Measurements from ENCODE around the gene SERTAD4.
A peak's percentile ranks its signal among the peaks of the same experiment; 100 is the strongest.
"Not testable (repeated sequence)": the region's sequence is repeated elsewhere in the genome, so short reads cannot be mapped to it uniquely, and the experiment has no call there.

SERTAD4 gene

DNA sequence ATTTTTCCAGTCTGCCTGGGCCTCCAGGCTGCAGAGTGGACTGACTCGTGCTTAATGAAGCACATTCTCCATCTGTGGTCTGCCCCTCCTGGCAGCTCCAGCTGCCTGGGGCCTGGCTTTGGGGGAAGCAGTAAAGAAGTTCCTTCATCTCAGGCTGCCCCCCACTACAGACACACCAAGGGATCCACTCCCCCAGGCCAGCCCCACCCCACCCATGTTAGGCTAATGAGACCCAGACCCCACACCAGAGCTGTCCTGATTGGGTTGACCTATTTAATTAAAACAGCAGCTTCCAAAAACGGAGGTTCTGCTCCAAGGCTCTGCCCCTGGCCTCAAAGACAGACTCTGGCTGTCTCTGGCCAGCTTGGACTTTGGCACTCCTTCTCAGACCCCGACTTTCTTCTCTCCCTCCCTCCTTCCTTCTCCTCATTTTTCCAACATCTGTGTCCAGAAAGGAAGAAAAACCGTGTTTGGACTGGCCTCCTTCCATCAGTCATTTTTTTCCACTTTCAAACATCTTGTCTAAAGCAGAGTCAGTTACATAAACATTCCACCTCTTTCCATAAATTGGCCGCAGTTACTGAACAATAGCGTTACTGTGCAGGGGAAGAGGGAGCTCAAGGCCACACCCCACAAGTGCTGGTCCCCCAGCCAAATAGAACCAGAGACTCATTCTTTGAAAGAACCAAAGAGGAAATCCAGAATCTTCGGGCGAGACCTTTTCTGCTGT, 29.7 kb downstream of the SERTAD4 start:
- peak; percentile 6 for DNase-seq

DNA sequence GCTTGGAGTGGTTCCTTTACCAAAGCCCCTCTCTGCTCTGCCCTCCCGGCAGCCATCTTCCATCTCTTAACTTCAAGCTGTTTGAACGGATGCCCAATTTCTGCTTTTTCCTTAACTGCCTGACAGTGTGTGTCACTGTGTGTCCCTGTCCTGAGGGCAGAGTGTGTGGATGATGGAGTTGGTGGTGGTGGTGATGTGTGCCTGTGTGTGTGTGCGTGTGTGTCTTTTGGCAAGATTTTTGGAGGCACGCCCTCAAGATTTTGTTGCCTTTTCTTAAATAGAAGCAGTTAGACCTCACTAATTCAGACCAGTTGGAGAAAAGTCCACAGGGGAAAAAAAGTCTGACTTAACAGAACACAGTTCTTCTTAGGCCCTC, 30.3 kb downstream of the SERTAD4 start:
- no peak for DNase-seq

DNA sequence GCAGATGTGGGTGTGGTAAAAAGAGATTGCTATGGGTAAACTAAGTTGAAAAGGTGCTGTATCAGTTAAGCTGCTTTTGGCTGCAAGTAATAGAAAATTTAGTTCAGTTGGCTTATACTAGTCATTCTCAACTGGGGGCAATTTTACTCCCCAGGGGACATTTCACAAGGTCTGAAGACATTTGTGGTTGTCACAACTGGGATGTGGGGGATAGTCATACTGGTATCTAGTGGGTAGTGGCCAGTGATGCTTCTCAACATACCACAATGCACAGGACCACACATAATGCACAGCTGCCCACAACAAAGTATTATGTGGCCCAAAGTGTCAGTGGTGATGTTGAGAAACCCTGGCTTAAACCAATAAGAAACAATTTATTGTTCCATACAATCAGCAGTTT, 31.4 kb downstream of the SERTAD4 start:
- no peak for DNase-seq

DNA sequence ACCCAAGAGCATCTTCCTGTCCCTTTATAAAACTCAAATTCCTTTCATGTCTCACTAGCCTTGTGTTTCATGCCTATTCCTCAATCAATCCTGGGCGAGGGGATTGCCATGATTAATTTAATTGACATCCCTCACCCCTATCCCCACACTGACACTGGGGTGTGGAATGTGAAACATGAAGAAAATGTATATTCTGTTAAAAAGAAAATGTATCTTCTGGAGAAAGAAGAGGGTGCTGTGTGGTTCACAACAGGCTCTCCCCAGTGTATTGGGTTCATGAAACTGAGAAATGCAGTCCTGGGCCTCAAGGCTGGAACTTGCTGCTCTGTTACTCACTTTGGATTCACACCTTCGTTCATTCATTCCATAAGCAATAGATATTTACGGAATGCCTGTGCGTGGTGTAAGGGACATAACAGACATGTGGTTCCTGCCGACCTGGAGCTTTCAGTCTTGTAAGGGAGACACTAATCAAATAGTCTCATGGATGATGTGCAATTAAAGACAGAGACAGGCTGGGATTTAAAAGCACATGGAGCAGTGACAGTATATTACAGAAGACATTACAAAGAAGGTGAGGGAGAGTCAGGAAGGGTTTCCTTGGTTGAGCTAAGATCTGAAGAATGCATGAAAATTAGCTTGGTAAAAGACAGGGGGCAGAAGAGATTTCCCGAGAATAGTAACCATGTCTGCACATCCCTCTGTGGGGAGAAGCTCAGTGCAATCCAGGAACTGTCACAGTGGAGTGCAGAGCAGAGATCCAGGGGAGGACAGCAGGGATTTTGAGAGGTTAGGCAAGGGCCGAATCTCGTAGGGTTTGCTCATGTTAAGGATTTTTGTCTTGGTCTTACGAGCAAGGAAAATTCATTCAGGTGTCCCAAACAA, 32.1 kb downstream of the SERTAD4 start:
- DNase-seq: peak; percentile 36

DNA sequence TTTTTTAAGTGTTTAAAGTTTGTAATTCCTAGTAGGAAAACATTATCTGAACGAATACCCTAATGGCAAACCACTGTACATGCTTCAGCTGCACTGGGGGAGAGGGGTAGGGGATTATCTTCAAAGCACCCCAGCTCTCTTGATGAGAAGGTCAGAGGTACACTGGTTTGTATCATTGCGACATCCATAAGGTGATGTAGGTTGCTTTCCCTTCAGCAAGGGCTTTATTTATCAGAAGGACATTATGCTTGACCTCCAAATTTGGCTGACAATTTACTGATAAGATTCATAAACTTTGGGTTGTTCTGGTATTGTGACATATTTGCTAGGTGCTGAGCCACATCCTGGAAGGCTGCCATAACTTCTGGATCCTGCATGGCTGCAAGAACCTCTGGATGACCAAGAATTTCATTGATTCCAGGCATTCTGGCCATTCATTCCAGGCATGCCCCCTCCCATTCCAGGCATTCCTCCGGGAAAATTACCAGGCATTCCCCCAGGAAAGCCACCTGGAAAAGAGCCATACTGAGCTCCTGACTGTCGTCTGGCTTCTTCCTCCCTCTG, 32.9 kb downstream of the SERTAD4 start:
- not testable (repeated sequence) for DNase-seq

DNA sequence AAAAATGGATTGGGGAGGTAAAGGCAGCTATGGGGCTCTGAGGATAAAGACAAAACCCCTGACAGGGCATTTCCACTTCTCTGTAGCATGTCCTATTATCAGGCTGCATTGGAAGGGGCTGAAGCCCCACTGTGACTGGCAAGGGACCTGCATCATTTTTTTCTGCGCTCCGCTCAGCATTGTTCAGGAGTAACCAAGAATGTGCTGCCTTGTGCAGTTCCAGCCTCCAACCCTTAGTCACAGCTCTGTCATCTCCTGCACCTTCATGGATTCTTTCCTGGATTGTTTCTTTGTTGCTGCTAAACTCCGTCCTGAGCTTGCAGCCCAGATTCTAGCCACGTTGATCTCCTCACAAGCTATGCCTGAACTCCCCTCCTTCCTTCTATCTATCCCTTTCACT, 37.4 kb downstream of the SERTAD4 start:
- no peak for DNase-seq

DNA sequence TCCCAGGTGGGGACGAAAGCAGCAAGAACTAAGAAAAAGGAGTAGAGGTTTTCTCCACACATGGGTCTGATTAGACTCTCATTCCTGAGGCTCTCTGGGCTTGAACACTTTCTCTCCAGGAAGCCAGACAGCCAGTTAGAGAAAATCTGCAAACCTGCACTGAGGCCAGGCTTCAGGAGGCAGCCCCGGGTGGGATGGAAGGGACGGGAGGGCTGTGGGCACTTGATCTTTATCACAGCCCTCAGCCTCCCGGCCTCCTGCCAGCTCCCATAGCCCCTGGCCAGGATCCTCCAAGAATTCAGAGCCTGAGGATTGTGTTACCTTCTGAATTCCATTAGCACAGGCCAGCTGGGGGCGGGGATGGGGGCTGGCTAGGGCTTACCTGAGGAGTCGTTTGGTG, 40.1 kb downstream of the SERTAD4 start:
- peak; percentile 76 for DNase-seq

DNA sequence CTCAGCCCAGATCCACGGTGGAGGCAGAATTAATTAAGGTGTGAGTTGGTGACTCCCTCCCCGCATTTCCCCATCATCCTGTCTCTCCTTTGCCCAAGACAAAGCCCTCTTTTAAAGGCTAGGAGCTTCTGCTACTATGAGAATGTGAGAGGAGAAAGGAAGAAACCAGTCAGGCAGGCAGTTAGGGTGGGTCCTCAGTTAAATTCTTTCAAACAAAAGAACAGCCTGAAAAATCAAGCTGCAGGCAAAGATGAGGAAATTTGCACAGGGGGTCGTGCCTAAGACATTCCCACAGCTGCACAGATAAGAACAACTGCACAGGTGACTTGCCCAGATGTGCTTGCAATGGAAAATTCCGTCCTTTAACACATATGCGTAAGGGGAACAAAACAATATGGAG, 47.6 kb downstream of the SERTAD4 start:
- DNase-seq: no peak

DNA sequence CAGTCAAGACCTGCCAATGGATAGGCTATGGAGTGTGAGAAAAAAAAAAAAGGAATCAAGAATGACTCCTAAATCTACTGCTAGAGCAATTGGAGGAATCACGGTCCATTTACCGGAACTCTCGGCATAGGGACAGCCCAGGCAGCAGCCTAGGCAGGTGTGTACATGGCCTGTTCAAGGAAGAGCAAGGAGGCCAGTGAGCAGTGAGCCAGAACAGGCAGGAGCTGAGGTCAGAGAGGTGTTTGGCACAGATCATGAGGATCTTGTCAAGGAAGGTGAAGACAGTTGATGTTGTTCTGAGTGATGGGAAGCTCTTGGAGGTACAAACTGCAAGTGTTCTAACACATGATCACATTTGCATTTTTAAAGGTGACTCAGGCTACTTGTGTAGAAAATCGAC, 55.5 kb downstream of the SERTAD4 start:
- DNase-seq: peak; percentile 12

DNA sequence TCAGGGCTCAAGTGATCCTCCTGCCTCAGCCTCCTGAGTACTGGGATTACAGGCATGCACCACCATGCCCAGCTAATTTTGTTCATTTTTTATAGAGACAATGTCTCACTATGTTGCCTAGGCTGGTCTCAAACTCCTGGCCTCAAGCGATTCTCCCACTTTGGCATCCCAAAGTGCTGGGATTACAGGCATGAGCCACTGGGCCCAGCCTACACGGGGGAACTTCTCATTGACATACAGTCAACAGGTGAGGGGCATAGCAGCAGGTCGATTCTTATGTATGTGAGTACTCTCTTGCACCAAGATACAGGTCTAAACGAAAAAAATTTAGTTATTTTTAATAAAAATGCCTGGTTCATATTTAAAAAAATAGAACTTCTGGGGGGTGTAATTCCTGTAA, 56.7 kb downstream of the SERTAD4 start:
- DNase-seq: no peak

DNA sequence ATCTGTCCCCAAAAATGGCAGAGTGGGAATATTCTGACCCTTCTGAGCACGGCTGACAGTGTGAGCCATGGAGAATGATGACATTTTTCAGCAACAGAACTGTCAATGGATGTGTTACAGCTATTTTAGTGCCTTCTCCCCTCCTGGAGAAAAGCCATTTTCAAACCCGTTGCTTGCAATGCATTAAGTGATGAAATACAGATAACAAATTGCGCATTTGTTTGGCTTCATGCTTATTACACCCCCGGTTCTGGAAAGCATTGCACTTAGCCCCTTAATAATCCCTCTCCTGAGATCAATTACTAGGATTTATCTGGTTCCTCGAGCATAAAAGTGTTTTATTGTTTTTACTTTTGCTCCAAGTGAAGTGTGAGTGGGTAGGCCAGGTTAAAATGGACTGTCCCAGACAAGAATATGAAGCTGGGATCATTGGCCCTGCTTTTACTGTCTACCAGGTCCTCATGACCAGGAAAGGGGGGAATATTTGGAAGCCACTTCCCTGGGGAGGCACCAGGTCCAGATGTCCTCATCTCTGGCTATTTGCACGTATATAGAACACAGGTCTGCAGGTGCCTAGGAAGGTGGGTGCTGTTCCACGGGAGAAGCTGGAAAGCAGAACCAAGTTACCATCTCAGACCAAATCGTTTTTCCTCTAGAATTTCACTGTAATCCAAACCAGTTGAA, 58.6 kb downstream of the SERTAD4 start:
- no peak for DNase-seq

DNA sequence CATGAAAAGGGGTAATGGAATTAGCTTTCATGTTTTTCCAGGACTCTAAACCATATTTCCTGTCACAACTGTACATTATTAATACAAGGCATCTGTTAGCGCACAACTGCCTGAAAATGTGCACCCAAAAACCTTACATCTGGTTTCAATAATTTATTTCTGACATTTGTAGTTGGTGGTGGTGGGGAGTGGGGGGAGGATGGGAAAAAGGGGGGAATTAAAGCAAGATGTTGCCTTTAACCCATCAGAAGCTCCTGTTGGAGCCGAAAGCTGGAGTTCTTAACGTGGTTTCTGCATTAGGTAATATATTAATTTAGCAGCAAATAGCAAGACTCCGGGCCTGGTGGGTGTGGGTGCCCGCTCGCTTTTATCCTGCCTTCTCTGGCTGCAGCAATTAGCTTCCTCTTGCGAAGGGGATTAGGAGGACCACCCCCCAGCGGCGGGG, 59.2 kb downstream of the SERTAD4 start:
- DNase-seq: no peak

DNA sequence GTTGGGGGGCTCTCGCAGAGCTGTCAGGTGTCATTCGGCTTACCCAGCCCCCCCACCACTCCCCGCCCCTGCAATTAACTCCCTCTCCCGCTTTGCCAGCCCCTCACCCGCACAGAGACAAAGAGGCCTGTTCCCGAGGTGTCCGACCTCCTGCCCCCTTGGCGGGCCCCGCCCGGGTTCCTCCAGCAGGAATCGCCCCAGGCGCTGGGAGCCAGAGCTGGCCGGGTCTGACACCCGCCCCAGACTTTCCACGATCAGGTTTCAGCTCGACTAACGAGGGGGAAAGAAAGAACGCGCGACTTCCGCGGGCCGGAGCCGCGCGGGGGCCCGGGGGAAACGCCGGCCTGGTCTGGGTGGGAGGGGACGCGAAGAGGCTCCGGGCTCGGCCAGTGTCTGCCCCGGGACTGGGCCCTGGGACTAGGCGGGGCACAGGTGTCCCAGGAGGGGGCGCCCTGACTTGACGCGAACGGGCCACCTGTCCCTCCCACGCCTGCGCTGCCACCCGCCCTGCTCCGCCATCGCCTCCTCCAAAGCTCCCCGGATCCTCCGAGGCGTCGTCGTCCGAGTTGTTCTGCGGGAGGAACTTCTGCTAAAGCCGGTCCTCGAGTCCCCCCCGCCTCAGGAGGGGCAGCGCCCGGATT, 59.8 kb downstream of the SERTAD4 start:
- peak; percentile 91 for DNase-seq

DNA sequence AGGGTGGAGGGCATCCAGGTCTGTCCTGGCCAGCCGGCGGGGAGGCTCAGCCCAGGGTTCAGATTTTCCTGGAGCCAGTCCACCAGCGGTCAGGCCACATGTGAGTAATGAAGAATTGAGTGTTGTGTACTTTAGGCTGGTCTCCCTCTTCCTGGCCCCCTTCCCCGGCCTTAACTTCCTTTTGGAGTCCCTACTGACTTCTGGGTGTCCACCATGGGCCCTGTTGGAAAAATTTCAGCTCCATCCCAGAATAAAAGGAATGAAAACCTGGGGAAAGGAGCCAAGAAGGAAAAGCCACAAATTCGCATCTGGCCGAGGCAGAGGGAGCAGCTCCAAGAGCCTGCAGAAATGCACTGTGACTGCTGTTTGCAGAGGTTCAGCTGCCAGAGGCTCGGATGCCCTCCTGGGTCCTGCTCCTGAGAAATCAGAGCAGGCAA, 60.6 kb downstream of the SERTAD4 start:
- no peak for DNase-seq

DNA sequence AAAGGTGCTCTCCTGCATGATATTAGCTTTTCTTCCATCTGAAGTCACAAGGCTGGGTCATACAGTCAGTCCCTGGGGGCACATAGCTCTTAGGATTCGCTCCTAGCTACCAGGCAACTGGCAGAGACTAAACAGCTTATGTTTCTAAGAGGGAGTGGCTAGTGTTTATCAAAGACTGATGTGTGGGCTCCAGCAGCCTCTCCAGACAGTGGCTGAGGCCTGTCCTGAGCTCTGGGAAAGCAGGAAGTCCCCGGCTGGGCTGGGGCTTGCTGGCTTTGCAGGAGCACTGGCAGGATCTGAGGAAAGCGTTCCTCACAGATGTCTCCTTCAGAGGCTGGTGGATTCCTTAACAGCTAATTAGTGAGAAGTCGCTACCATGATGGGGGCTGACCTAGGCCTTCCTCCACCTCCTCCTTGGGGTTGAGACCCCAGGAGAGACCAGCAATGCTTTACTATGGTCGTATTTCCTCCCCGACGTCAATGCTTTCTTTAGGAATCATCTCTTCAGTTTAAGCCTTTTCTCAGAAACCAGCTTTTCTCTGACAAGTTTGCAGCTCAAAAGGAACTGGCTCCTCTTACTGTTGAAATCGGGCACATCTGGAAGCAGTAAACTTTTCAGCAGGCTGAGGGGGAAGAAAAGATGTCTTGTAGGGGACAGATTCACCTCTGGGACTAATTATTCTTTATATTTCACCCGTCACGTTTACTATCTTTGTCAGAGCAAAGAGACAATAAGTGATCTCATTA, 62.6 kb downstream of the SERTAD4 start:
- peak; percentile 85 for DNase-seq
